Measurements from ENCODE around the gene WNT2.

DNA sequence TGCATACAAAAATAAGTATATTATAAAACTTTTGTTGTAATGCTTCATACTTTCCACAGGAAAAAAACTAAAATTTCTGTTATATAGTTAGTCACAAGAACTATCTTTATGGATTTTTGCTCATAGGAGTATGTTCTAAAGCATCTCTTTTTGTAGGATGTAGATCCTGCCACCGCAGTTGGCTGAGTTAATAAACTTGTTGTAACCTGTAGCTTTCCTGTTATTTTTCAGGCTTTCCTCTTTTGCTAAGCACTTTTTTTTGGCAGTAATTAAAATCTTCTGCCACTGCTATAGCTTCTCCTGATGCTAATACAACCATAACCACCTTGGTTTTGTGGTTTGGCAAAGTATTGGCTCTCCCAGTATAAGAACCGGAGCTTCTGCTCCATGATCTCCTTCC is 60.3 kb downstream of the WNT2 start:
- no peak for TF ChIP-seq EZH2 (IDR thresholded peaks at IDR 0.05; ENCODE audit: low read length, unreplicated experiment)
- TF ChIP-seq CTCF (conservative IDR thresholded peaks at IDR 0.05; ENCODE audit: low read depth, low read length), result no peak
